ENCODE measurements around the gene SND1. TPM values are rescaled to one million over a fixed set of nuclear protein-coding genes. Genes with fewer than 3 reads are reported as not detected.

The SND1 gene
- total RNA-seq, 1 experiment from 2014 or later: 172 TPM

DNA sequence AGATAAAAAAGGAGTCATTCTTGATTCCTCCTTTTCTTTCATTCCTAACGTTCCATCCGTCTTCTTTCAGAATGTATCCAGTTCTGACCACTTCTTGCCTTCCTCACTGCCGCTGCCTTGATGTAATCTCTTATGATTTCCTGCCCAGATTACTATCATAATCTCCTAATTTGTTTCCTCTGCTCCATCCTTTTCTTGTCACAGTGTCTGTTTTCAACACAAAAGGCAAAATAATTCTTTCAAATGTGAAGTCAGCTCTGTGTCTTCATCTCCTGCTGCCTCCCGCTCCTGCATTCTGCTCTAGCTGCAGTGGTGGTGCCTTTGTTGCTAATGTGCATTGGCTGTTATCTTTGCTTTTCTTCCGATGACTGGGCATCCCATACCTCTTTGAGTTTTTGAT, 150.9 kb downstream of the SND1 start:
- H3K36me3 ChIP-seq: peaks cover 5% of the 10 kb centered on the region
- no peaks in the 10 kb centered on the region for H3K4me1 ChIP-seq (replicated peaks)
- no peaks in the 10 kb centered on the region; the same call in 1 of the 2 replicates for H3K9me3 ChIP-seq (replicated peaks)
- H3K27me3 ChIP-seq (replicated peaks): no peaks in the 10 kb centered on the region
- no peak overlapping the region for H3K4me3 ChIP-seq
- no peak overlapping the region for H3K27ac ChIP-seq
- no peak for DNase-seq (ENCODE audit: low read depth in 1 of 2, low spot score in 2 of 2)

DNA sequence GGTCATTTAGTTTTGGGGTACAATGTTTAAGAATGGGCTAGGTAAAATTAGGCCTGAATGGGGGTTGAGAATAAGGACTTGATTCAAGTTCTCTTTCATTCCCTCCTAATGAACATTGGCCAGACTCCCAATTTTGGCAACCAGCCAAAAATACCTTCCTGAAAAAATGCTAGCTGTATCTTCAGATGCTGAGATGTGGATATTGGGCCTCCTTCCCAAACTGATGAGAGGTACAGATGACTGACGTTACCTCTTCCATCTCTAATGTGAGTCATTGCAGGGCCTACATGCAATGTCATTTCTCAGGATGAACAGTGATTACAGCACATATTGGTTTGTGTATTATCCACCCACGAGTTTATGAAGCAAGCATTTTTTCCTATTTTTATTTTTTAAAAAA, 151.6 kb downstream of the SND1 start:
- H3K27ac ChIP-seq: no peak overlapping the region
- DNase-seq (ENCODE audit: low read depth in 1 of 2, low spot score in 2 of 2): no peak
- H3K9me3 ChIP-seq (replicated peaks): no peaks in the 10 kb centered on the region; the same call in 1 of the 2 replicates
- H3K4me3 ChIP-seq: no peak overlapping the region
- peaks cover 7% of the 10 kb centered on the region for H3K36me3 ChIP-seq
- H3K4me1 ChIP-seq (replicated peaks): no peaks in the 10 kb centered on the region
- no peaks in the 10 kb centered on the region for H3K27me3 ChIP-seq (replicated peaks)

DNA sequence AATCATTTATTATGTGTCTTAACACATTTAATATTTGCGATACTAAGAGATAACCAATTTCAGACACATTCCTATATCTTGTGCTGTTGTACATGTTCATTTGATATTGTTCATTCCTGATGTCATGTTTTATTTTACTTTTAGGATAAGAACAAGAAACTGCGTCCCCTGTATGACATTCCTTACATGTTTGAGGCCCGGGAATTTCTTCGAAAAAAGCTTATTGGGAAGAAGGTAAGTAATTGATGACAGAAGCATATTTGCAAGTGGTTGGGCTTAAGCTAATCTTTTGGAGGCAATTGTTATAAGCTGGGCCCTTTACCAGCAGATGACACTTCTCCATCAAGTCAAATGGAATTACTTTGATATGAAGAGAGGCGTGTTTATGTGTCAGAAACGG, 155.3 kb downstream of the SND1 start:
- no peak for DNase-seq (ENCODE audit: low read depth in 1 of 2, low spot score in 2 of 2)
- peaks cover 10% of the 10 kb centered on the region for H3K4me1 ChIP-seq (replicated peaks)
- no peaks in the 10 kb centered on the region; the same call in 1 of the 2 replicates for H3K9me3 ChIP-seq (replicated peaks)
- no peak overlapping the region for H3K27ac ChIP-seq
- H3K4me3 ChIP-seq: no peak overlapping the region
- H3K27me3 ChIP-seq (replicated peaks): no peaks in the 10 kb centered on the region
- H3K36me3 ChIP-seq: peaks cover 25% of the 10 kb centered on the region

DNA sequence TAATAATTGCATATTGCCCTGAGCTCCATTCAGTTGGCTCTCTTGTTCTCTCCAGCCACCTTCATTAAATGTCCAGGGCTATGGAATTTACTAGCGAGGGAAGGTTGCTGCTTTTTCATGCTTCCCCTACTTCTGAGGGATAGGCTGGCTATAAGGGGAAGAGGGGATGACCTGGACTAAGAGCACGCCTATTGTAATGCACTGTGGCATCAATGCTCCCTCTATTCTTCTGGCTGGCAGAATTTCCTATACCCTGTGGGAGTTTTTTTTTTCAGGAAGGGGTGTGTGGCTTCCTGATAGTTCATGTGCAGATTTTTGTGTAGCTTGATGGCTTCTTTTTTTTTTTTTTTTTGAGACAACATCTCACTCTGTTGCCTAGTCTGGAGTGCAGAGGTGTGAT, 155.8 kb downstream of the SND1 start:
- peaks cover 10% of the 10 kb centered on the region for H3K4me1 ChIP-seq (replicated peaks)
- no peak overlapping the region for H3K27ac ChIP-seq
- peaks cover 25% of the 10 kb centered on the region for H3K36me3 ChIP-seq
- H3K27me3 ChIP-seq (replicated peaks): no peaks in the 10 kb centered on the region
- no peak for DNase-seq (ENCODE audit: low read depth in 1 of 2, low spot score in 2 of 2)
- H3K9me3 ChIP-seq (replicated peaks): no peaks in the 10 kb centered on the region; the same call in 1 of the 2 replicates
- no peak overlapping the region for H3K4me3 ChIP-seq

DNA sequence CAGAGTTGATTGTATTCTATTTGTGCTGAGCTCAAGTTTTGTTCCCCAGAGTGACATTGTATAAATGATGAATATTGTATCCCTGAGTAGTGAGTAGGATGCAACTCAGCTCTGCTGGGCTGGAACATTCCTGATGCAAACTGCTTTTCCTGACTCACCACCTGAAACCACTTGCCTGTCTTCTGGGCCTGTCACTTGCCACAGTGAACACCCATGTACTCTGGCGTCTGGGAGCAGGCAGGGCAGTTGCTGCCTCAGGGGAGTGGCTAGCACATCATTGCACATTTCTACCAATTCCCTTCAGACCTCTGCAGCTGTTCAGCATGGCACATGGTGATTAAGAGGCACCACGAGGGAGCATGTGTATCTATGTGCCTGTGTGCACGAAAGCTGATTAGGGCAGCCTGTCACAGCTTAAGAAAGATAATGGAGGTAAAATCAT, 157.3 kb downstream of the SND1 start:
- Histone ChIP-seq H3K27ac (no peak overlapping the region), H3K4me1 (replicated peaks) (peaks cover 17% of the 10 kb centered on the region), H3K27me3 (replicated peaks) (no peaks in the 10 kb centered on the region), H3K4me3 (no peak overlapping the region), H3K9me3 (replicated peaks) (no peaks in the 10 kb centered on the region; the same call in 1 of the 2 replicates), H3K36me3 (peaks cover 25% of the 10 kb centered on the region)
- no peak for DNase-seq (ENCODE audit: low read depth in 1 of 2, low spot score in 2 of 2)

DNA sequence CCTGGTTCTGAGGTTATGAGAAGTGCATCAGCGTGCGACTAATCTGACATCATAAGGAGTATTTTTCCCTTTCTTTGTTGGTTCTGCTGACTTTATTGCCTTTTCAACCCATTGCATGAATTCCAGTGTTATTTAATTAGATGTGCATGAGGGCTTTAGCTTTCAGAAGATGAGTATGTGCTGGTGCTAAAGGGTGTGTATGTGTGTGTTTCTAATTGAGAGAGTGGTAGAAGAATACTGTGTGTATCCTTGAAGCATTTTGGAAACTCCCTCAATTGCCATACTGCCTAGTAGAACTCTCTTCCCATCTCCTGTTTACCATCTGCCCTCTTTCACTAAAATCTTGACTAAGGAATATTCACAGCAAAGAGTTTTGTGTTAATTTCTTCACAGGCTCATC, 158.1 kb downstream of the SND1 start:
- Histone ChIP-seq H3K4me3 (no peak overlapping the region), H3K27me3 (replicated peaks) (no peaks in the 10 kb centered on the region), H3K9me3 (replicated peaks) (no peaks in the 10 kb centered on the region; the same call in 1 of the 2 replicates), H3K4me1 (replicated peaks) (peaks cover 25% of the 10 kb centered on the region), H3K27ac (no peak overlapping the region), H3K36me3 (peaks cover 25% of the 10 kb centered on the region)
- no peak for DNase-seq (ENCODE audit: low read depth in 1 of 2, low spot score in 2 of 2)

DNA sequence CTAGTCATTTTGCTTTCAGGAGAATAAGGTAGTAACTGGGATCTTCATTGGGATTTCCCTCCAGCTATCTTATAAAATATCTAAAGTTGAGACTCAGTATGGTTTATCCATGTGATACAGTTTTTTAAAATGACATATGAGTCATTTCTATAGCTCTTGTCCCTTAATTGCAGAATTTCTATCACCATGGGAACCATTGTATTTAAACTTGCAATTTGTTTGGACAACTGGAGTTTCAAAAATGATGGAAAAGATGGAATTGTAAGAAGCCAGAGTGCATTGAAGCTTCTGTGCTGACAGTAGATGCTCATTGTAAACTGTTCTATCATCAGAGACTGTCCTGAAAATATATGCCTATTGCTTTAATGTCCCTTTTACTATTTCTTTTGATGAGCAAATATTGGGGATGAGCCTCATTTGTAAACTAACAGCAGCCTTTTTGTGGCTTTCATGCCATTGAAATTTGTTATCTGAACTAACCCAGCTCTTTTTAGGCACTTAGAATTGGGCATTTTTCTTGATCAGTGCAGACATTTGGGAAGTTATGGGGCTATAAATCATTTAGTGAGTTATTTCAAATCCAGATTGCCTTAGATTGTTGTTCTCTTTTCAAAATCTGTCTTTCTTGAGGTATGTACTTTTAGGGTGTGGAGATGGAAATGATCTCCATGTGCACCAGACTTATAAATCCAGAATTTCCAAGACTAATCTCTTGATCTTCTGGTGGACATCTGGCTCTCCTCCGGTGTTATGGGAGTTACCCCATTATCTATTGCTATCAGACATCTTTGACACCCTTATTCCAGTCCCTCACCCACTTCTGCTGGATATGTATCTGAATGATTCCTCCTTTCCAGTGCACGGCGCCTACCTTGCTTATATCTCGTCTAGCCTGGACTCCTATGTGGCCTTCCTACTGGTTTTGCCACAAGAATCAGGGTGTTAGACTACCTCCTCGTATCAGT, 159.0 kb downstream of the SND1 start:
- H3K36me3 ChIP-seq: peaks cover 25% of the 10 kb centered on the region
- H3K4me1 ChIP-seq (replicated peaks): peaks cover 34% of the 10 kb centered on the region
- DNase-seq (ENCODE audit: low read depth in 1 of 2, low spot score in 2 of 2): no peak
- H3K4me3 ChIP-seq: no peak overlapping the region
- no peaks in the 10 kb centered on the region for H3K9me3 ChIP-seq (replicated peaks)
- H3K27ac ChIP-seq: peak overlapping the region; percentile 21; the same call in 1 of the 2 replicates
- no peaks in the 10 kb centered on the region for H3K27me3 ChIP-seq (replicated peaks)

DNA sequence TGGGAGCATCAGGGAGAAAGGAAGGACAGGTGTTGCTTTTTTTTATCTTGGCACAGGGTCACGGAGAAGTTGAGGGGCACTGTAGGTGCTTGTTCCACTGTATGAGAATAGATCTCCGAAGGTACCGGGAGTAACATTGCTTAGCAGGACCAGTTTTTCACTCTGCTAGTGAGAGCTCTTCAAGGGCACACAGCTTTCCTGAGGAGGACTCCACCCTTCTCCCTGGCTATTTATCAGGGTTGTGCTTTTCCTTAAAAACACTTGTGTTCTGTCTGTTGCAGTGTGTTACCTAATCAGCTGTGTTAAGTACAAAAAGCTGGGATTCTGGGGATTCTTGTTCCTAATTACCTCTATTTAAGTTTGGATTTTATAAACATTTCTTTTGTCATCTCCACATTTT, 160.5 kb downstream of the SND1 start:
- H3K27me3 ChIP-seq (replicated peaks): no peaks in the 10 kb centered on the region
- H3K9me3 ChIP-seq (replicated peaks): no peaks in the 10 kb centered on the region

DNA sequence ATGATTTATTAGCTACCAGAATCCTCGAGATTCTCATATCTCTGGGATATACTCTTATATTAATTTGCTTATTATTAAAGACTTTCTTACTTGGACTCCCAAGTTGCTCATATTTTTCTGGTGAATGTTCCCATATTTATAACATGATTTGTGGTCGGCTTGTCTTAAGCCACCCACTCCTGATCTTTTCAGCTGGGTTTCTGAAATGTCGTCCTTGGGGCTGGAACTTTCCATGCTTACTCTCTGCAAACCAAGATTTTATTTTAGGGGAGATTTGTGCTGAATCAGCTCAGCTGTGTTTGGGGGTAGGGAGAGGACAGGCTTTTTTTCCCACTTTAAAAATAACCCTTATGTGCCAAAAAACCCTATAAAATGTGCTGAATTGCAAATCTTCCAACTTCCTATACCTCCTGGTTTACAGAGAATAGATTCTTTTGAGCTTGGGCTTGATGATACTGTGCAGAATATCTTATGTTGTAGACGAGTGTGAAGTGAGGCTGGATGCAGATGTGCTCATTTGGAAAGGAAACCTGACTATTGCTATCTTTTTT, 162.1 kb downstream of the SND1 start:
- Histone ChIP-seq H3K27ac (no peak overlapping the region), H3K4me1 (replicated peaks) (peaks cover 38% of the 10 kb centered on the region), H3K36me3 (peaks cover 14% of the 10 kb centered on the region), H3K4me3 (no peak overlapping the region), H3K9me3 (replicated peaks) (no peaks in the 10 kb centered on the region), H3K27me3 (replicated peaks) (no peaks in the 10 kb centered on the region)
- DNase-seq (ENCODE audit: low read depth in 1 of 2, low spot score in 2 of 2): no peak

More for the DNA sequence above, 160.5 kb downstream of the SND1 start:
- no peak for DNase-seq (ENCODE audit: low read depth in 1 of 2, low spot score in 2 of 2)
- no peak overlapping the region for H3K4me3 ChIP-seq
- H3K4me1 ChIP-seq (replicated peaks): peaks cover 38% of the 10 kb centered on the region
- H3K36me3 ChIP-seq: peaks cover 22% of the 10 kb centered on the region
- no peak overlapping the region for H3K27ac ChIP-seq

DNA sequence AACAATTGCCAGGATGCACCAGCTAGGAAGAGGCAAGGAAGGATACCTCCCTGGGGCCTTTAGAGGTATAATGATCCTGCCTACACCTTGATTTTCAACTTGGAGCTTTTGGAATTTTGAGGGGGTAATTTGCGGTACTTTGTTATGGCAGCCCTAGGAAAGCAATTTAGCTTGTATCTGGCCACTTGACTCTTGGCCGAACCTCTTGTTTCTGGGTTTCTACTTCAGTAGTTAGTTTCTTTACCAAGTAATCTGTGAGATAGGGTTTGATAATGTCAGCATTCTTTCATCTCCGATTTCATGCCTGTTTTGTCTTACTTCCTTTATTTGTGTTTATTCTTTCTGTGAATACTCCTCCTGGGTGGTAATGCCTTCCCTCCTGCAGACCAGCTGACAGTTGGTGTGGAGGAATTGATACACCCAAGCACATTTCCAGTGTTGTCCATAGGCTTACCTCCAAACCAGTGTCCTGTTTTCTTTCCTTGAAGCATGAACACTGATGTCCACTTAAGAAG, 163.7 kb downstream of the SND1 start:
- DNase-seq (ENCODE audit: low read depth in 1 of 2, low spot score in 2 of 2): peak in 1 of 2 experiments; percentile 61
- Histone ChIP-seq H3K4me1 (replicated peaks) (peaks cover 44% of the 10 kb centered on the region), H3K27ac (0 out of 2 replicates have a peak overlapping the region, but pooled peaks have one; percentile 14), H3K4me3 (no peak overlapping the region), H3K9me3 (replicated peaks) (no peaks in the 10 kb centered on the region), H3K36me3 (peaks cover 5% of the 10 kb centered on the region), H3K27me3 (replicated peaks) (no peaks in the 10 kb centered on the region)

DNA sequence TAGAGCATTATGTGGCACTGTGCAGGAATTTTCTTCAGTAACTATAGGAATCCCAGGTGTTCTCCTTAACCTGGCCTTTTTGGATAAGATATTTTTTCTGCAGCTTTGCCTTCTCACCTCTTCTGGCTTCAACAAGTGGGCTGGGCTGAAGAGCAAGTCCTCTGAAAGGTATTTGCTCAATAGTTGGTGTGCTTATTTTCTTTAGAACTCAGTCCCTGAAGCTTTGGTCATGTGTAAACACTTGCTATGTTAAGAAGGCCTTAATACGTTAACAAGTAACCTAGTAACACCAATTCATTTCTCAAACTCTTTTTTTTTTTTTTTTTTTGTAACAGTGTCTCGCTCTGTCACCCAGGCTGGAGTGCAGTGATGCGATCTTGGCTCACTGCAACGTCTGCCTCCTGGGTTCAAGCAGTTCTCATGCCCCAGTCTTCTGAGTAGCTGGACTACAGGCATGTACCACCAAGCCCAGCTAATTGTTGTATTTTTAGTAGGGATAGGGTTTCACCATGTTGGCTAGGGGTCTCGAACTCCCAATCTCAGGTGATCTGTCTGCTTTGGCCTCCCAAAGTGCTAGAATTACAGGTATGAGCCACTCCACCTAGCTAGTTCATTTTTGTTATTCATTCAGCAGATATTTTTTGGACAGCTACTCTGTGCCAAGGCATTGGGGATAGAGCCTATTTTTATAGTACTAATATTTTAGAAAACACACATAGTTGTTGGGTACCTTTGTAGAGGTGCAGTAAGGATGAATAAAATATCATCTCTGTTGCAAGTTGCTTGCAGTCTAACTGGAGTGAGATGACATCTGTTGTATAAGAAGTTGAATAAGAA, 164.6 kb downstream of the SND1 start:
- no peaks in the 10 kb centered on the region for H3K9me3 ChIP-seq (replicated peaks)
- H3K4me1 ChIP-seq (replicated peaks): peaks cover 41% of the 10 kb centered on the region
- H3K27me3 ChIP-seq (replicated peaks): no peaks in the 10 kb centered on the region
- DNase-seq (ENCODE audit: low read depth in 1 of 2, low spot score in 2 of 2): no peak
- H3K27ac ChIP-seq: no peak overlapping the region
- H3K4me3 ChIP-seq: no peak overlapping the region
- H3K36me3 ChIP-seq: peaks cover 8% of the 10 kb centered on the region

DNA sequence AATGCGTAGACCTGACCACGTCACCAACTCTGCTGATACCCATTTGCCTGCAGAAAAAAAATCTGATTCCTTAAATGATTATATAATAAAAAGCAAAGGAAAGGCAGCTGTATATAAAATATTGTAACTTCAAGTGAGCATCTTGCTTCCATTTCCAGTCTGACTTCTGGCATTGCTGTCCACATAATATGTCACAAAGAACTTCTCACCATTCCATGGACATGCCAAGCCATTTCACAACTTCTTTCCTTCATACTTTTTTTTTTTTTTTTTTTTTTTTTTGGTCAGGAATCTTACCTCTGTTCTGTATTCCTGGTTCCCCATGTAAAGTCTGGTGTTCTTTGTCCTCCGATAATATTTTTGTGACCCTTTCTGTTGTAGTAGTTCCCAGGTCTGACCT, 165.5 kb downstream of the SND1 start:
- peaks cover 4% of the 10 kb centered on the region; the same call in 1 of the 2 replicates for H3K36me3 ChIP-seq
- H3K4me1 ChIP-seq (replicated peaks): peaks cover 41% of the 10 kb centered on the region
- no peak for DNase-seq (ENCODE audit: low read depth in 1 of 2, low spot score in 2 of 2)
- no peaks in the 10 kb centered on the region for H3K27me3 ChIP-seq (replicated peaks)
- no peak overlapping the region for H3K27ac ChIP-seq
- no peaks in the 10 kb centered on the region for H3K9me3 ChIP-seq (replicated peaks)
- H3K4me3 ChIP-seq: no peak overlapping the region

DNA sequence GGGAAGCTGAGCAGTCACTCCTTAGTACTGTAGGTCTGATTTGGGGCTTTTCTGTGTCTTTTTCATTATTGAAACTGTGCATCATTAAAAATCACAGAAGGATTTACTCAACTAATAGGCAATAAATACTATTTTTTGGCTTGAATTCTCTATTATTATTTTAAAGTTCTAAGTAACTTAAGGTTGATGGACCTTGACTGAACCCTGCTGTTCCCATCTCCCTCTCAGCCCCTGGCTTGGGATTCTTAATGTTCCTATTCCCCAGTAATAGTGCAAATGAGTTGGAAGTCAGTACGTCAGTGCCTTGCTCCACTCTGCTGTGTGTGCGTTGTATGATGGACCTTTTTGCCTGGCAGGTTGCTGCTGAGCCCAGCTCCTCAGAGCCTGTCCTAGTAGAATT, 166.3 kb downstream of the SND1 start:
- Histone ChIP-seq H3K27ac (no peak overlapping the region), H3K4me1 (replicated peaks) (peaks cover 41% of the 10 kb centered on the region), H3K4me3 (no peak overlapping the region), H3K27me3 (replicated peaks) (no peaks in the 10 kb centered on the region), H3K9me3 (replicated peaks) (no peaks in the 10 kb centered on the region), H3K36me3 (peaks cover 4% of the 10 kb centered on the region; the same call in 1 of the 2 replicates)
- DNase-seq (ENCODE audit: low read depth in 1 of 2, low spot score in 2 of 2): no peak
